HFFc6 (cell line): Measurements from ENCODE around the gene ZNF91. TPM values are rescaled to one million over a fixed set of nuclear protein-coding genes. Genes with fewer than 3 reads are reported as not detected.
A peak's percentile ranks its signal among the peaks of the same experiment; 100 is the strongest.
"Not testable (repeated sequence)": the region's sequence is repeated elsewhere in the genome, so short reads cannot be mapped to it uniquely, and the experiment has no call there.

ENCODE experiments used
- DNase-seq: peaks from one replicate; pipeline ENCODE4 v3.0.0-alpha.2; 2018
- H3K27ac Mint-ChIP-seq: 2 replicates; pipeline ENCODE4 v1.8.0; 2020; ENCODE audit warnings: mild to moderate bottlenecking, mixed read lengths
- H3K27me3 Mint-ChIP-seq: 2 replicates; pipeline ENCODE4 v1.8.0; 2021; ENCODE audit warnings: mild to moderate bottlenecking, moderate library complexity, mixed read lengths; ENCODE audit not compliant: insufficient read depth
- H3K36me3 Mint-ChIP-seq: 2 replicates; pipeline ENCODE4 v1.8.0; 2021; ENCODE audit warnings: low read depth, mixed read lengths
- H3K4me1 Mint-ChIP-seq: 2 replicates; pipeline ENCODE4 v1.8.0; 2020; ENCODE audit warnings: low read depth, mixed read lengths
- H3K4me3 Mint-ChIP-seq: 2 replicates; pipeline ENCODE4 v1.8.0; 2020; ENCODE audit warnings: mild to moderate bottlenecking, moderate library complexity, mixed read lengths
- H3K9me3 Mint-ChIP-seq: 2 replicates; pipeline ENCODE4 v1.8.0; 2020; ENCODE audit warnings: mild to moderate bottlenecking, mixed read lengths
- CTCF ChIP-seq: fragments of 200-600 bp; sonication (generic); IDR thresholded peaks from 2 replicates; pipeline ENCODE4 v1.5.0; 2021; ENCODE audit warnings: antibody characterized with exemption, mild to moderate bottlenecking
- total RNA-seq, 6 experiments: library from RNA; stranded (reverse); fragmentation: NEBNext Ultra II Directional; extraction: Animal tissue kit (Norgen Biotek cat#: 25700); gene quantifications; 2 replicates in 1 of 6; 3 replicates in 5 of 6; pipeline ENCODE4 v1.2.3, GENCODE V29; 2021

The ZNF91 gene
- total RNA-seq, 6 experiments from 2014 or later: 19.5 to 27.4 (median 22.1) TPM

- Mint-ChIP-seq H3K36me3 (peaks cover 28% of the 10 kb centered on the region; the same call in 1 of the 2 replicates), H3K27me3 (no peaks in the 10 kb centered on the region; the same call in 1 of the 2 replicates), H3K4me3 (no peak overlapping the region), H3K4me1 (no peaks in the 10 kb centered on the region; the same call in 1 of the 2 replicates), H3K9me3 (no peaks in the 10 kb centered on the region; the same call in 1 of the 2 replicates), H3K27ac (no peak overlapping the region)
- no peak for TF ChIP-seq CTCF
- DNase-seq: no peak
Observed at GRCh38 chr19:23399443-23399842, 4.2 kb upstream of the ZNF91 start.

- Mint-ChIP-seq H3K9me3 (peaks cover 16% of the 10 kb centered on the region), H3K4me1 (peaks cover 31% of the 10 kb centered on the region), H3K36me3 (peaks cover 58% of the 10 kb centered on the region), H3K4me3 (peak overlapping the region; percentile 99)
- not testable (repeated sequence) for H3K27ac Mint-ChIP-seq, DNase-seq, H3K27me3 Mint-ChIP-seq
Observed at GRCh38 chr19:23395722-23396117, 449 bp upstream of the ZNF91 start.

GRCh38 chr19:23394511-23394910 lies 760 bp downstream of the ZNF91 start:
- peak overlapping the region; percentile 100 for H3K27ac Mint-ChIP-seq
- DNase-seq: peak; percentile 33
- H3K4me1 Mint-ChIP-seq: peaks cover 32% of the 10 kb centered on the region
- H3K36me3 Mint-ChIP-seq: peaks cover 58% of the 10 kb centered on the region
- peaks cover 23% of the 10 kb centered on the region for H3K9me3 Mint-ChIP-seq
- H3K27me3 Mint-ChIP-seq: no peaks in the 10 kb centered on the region; the same call in 1 of the 2 replicates
- H3K4me3 Mint-ChIP-seq: peak overlapping the region; percentile 99
- no peak for TF ChIP-seq CTCF

GRCh38 chr19:23393121-23393520 lies 2.1 kb downstream of the ZNF91 start:
- H3K27me3 Mint-ChIP-seq: no peaks in the 10 kb centered on the region; the same call in 1 of the 2 replicates
- peaks cover 62% of the 10 kb centered on the region for H3K36me3 Mint-ChIP-seq
- TF ChIP-seq CTCF: no peak; the same call in 1 of the 2 replicates
- peak; percentile 18 for DNase-seq
- peaks cover 35% of the 10 kb centered on the region for H3K9me3 Mint-ChIP-seq
- H3K4me3 Mint-ChIP-seq: peak overlapping the region; percentile 99
- peak overlapping the region; percentile 100 for H3K27ac Mint-ChIP-seq
- H3K4me1 Mint-ChIP-seq: peaks cover 38% of the 10 kb centered on the region

GRCh38 chr19:23391236-23391635 lies 4.0 kb downstream of the ZNF91 start:
- no peak for DNase-seq
- H3K27ac Mint-ChIP-seq: peak overlapping the region; percentile 54
- peaks cover 38% of the 10 kb centered on the region for H3K4me1 Mint-ChIP-seq
- H3K27me3 Mint-ChIP-seq: no peaks in the 10 kb centered on the region; the same call in 1 of the 2 replicates
- H3K9me3 Mint-ChIP-seq: peaks cover 47% of the 10 kb centered on the region
- peak overlapping the region; percentile 29; the same call in 1 of the 2 replicates for H3K4me3 Mint-ChIP-seq
- peaks cover 80% of the 10 kb centered on the region for H3K36me3 Mint-ChIP-seq
- TF ChIP-seq CTCF: no peak

GRCh38 chr19:23385404-23385803 lies 9.9 kb downstream of the ZNF91 start:
- no peak for DNase-seq
- Mint-ChIP-seq H3K27ac (no peak overlapping the region), H3K4me1 (0 out of 2 replicates have a peak, but pooled peaks cover 7% of the 10 kb centered on the region), H3K4me3 (no peak overlapping the region), H3K9me3 (peaks cover 85% of the 10 kb centered on the region), H3K27me3 (no peaks in the 10 kb centered on the region), H3K36me3 (peaks cover 90% of the 10 kb centered on the region)
- no peak for TF ChIP-seq CTCF
